Left ventricle myocardium superior (tissue), 1 donor: ENCODE data around the gene NOTCH2NLA. TPM values are rescaled to one million over a fixed set of nuclear protein-coding genes. Genes with fewer than 3 reads are reported as not detected.
"Not testable (repeated sequence)": the region's sequence is repeated elsewhere in the genome, so short reads cannot be mapped to it uniquely, and the experiment has no call there.

Source experiments
- ATAC-seq: fragments of 200-7000 bp; cut with Tn5 transposase; one replicate; pipeline ENCODE4 v1.9.1; 2020; ENCODE audit warnings: mild to moderate bottlenecking, moderate library complexity
- DNase-seq: peaks from one replicate; pipeline ENCODE4 v3.0.0-alpha.2; 2020
- intact Hi-C: fragments of 100-400 bp; cut with micrococcal nuclease; formaldehyde crosslinking; loops from one replicate; pipeline ENCODE4 v1.11.0; 2022
- long read RNA-seq: library from polyadenylated mRNA; unstranded; transcript quantifications from one replicate; pipeline ENCODE4 v2.0.0, GENCODE V29; 2021
- total RNA-seq: library from RNA; stranded (reverse); fragmentation: NEBNext Ultra II Directional; extraction: Animal tissue kit (Norgen Biotek cat#: 25700); gene quantifications from one replicate; pipeline ENCODE4 v1.2.1, GENCODE V29; 2021
- donor health status: DM: no; HTN: yes; CAD: no; lungs with severe emphysema.

Gene NOTCH2NLA
- 6.6 TPM for total RNA-seq
- long read RNA-seq, partial matches to known transcripts: 0 of 4 reads
- long read RNA-seq, other reads (novel, unspliced or antisense): 0 of 4 reads

- intact Hi-C loops: not testable (repeated sequence)
- ATAC-seq (peak; percentile 66), DNase-seq (peak; percentile 37)
These were observed at the start of gene NOTCH2NLA for GRCh38 chr1:146228710-146229477. TSS of gene NOTCH2NLA (minus strand) at chr1:146229021. CDS start at chr1:146189337, 39,684 bp downstream.

GRCh38 chr1:146278346-146278745 is 49.5 kb upstream of the NOTCH2NLA start:
- DNase-seq, intact Hi-C loops: not testable (repeated sequence)
- ATAC-seq: peak; percentile 89

- ATAC-seq: not testable (repeated sequence)
These were observed 48.3 kb upstream of the NOTCH2NLA start for GRCh38 chr1:146277087-146277486.

GRCh38 chr1:146274083-146274482 is 45.3 kb upstream of the NOTCH2NLA start:
- DNase-seq, ATAC-seq, intact Hi-C loops: not testable (repeated sequence)

More at GRCh38 chr1:146277087-146277486, 48.3 kb upstream of the NOTCH2NLA start:
- intact Hi-C loops, DNase-seq: not testable (repeated sequence)

- ATAC-seq, DNase-seq, intact Hi-C loops: not testable (repeated sequence)
These were observed 44.4 kb upstream of the NOTCH2NLA start for GRCh38 chr1:146273194-146273593.

GRCh38 chr1:146272734-146273133 is 43.9 kb upstream of the NOTCH2NLA start:
- DNase-seq, intact Hi-C loops, ATAC-seq: not testable (repeated sequence)

GRCh38 chr1:146271977-146272376 is 43.2 kb upstream of the NOTCH2NLA start:
- intact Hi-C loops, DNase-seq, ATAC-seq: not testable (repeated sequence)

GRCh38 chr1:146270129-146270528 is 41.3 kb upstream of the NOTCH2NLA start:
- intact Hi-C loops, ATAC-seq, DNase-seq: not testable (repeated sequence)

GRCh38 chr1:146266179-146266748 is 37.4 kb upstream of the NOTCH2NLA start:
- ATAC-seq, intact Hi-C loops: not testable (repeated sequence)

GRCh38 chr1:146264761-146265160 is 35.9 kb upstream of the NOTCH2NLA start:
- ATAC-seq: peak; percentile 46
- intact Hi-C loops, DNase-seq: not testable (repeated sequence)

More at GRCh38 chr1:146266179-146266748, 37.4 kb upstream of the NOTCH2NLA start:
- not testable (repeated sequence) for DNase-seq

GRCh38 chr1:146260006-146260730 is 31.3 kb upstream of the NOTCH2NLA start:
- intact Hi-C loops, DNase-seq, ATAC-seq: not testable (repeated sequence)

- ATAC-seq, intact Hi-C loops, DNase-seq: not testable (repeated sequence)
These were observed 29.3 kb upstream of the NOTCH2NLA start for GRCh38 chr1:146257992-146258552.

GRCh38 chr1:146254569-146255197 is 25.9 kb upstream of the NOTCH2NLA start:
- intact Hi-C loops, DNase-seq, ATAC-seq: not testable (repeated sequence)

- DNase-seq, intact Hi-C loops, ATAC-seq: not testable (repeated sequence)
These were observed 24.5 kb upstream of the NOTCH2NLA start for GRCh38 chr1:146253249-146253855.

- DNase-seq, ATAC-seq, intact Hi-C loops: not testable (repeated sequence)
These were observed 22.7 kb upstream of the NOTCH2NLA start for GRCh38 chr1:146251523-146251922.

GRCh38 chr1:146248643-146249042 is 19.8 kb upstream of the NOTCH2NLA start:
- ATAC-seq, DNase-seq, intact Hi-C loops: not testable (repeated sequence)

GRCh38 chr1:146236626-146237025 is 7.8 kb upstream of the NOTCH2NLA start:
- intact Hi-C loops, ATAC-seq, DNase-seq: not testable (repeated sequence)
